ENCODE results near the gene WASF3.
"Not testable (repeated sequence)": the region's sequence is repeated elsewhere in the genome, so short reads cannot be mapped to it uniquely, and the experiment has no call there.

The WASF3 gene

DNA sequence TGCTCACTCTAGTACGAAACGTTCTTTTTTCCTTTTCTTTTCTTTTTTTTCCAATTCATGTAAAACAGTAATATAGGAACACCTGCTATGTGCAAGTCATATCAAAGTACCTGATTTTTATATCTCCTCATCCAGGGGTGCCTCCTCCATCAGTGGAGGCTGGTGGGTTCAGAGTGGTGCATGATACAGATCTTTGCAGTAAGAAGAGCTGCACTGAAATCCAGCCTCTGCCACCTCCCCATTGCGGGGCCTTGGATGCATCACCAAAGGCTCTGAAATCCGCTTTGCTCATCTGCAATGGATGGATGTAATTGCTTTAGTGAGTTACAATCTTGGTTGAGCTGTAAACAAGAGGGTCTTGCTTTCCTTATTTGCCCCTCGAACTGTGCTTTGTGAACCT, 164.8 kb downstream of the WASF3 start:
- no peak for DNase-seq

- not testable (repeated sequence) for DNase-seq
Observed at GRCh38 chr13:26723620-26724019, 166.1 kb downstream of the WASF3 start.

DNA sequence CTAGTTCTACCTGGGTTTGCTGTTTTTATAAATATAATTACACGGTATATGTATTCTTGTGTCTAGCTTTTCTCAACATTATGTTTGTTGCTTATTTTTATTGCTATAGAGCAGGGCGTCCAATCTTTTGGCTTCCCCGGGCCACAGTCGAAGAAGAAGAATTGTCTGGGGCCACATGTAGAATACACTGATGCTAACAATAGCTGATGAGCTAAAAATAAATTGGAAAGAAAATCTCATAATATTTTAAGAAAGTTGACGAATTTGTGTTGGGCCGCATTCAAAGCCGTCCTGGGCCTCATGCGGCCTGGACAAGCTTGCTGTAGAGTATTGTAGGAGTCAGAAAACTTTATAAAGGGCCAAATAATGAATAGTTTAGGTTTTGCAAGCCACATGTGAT, 169.2 kb downstream of the WASF3 start:
- DNase-seq: no peak

- DNase-seq: no peak
Observed at GRCh38 chr13:26727122-26727521, 169.6 kb downstream of the WASF3 start.

DNA sequence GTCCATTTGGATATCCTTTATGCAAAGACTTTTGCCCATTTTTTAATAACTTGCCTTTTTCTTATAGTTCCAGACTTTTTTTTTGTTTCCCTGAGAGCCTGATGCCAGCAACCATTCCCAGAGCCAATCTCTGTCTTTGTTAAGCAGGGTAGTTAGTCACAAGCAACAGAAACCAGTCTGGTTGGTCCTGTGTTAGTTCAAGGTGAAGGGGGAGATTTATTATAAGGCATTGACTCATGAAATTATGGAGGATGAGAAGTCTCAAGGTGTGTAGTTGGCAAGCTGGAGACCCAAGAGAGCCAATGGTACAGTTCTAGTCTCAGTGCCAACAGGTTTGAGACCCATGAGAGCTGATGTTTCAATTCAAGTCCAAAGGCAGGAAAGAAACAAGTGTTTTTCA, 170.2 kb downstream of the WASF3 start:
- no peak for DNase-seq

DNA sequence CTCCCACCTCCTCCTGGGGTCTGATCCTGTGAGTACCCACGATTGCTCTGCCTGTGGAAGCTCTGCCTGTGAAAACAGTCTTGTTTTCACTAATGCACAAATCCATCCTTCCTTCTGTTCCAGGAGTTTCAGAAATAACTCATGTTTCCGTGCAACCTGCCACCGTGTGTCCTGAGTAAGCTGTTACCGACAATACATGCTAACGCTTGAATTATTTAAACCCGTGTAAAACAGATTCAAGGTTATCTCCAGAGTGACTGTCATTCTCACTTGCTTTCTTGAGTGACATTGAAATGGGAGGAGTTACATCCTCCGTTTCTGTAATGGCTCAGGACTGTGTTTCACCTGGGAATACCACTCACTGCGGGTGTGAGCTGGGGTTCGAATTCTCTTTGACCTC, 178.2 kb downstream of the WASF3 start:
- DNase-seq: no peak
